Measurements from ENCODE around the gene SCAF1.
A peak's percentile ranks its signal among the peaks of the same experiment; 100 is the strongest.

SCAF1 gene

GRCh38 chr19:49641688-49642491 lies at the start of gene SCAF1:
Gene SCAF1, plus strand, starts transcription at chr19:49642209. Its CDS starts 2,818 bp downstream, at chr19:49645027.
- peak; percentile 100 for DNase-seq

DNA sequence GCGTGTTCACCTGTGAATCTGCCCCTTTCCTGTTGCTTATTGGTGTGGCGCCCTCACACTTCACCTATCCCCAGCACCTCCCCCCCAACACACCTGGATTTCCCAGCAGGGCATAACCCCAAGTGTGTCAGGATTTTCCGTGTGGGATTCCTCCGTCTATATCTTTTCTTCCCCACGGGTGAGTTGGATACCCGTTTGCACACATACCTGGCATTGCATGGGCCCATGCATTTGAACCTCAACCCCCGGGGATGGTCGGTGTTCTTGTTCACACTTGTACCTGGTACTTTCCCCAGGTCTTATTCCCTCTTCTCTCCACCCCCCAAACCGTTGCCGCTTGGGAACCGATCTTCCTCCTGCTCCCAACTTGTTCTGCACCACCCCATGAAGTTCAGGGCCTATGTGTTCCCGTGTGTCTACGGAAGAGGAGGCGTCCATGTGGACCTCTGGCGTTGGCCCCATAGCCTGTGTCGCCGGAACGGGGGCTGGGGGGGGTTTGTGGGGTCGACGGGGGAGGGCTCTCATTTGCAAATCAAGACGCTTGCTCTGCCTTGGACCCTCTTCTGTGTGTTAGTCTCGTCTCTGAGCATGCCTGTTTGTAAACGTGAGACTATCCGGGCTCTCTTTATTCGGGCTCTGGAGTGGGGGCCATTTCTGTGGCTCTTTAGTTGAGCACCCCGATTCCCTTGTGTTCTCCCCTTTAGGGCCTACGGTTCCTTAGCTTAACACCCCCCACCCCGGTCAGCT lies 49.4 kb upstream of the SCAF1 start:
- no peak for DNase-seq

- DNase-seq, result peak; percentile 92
Observed at GRCh38 chr19:49593233-49594113, 48.5 kb upstream of the SCAF1 start.

GRCh38 chr19:49594157-49594992 lies 47.6 kb upstream of the SCAF1 start:
- no peak for DNase-seq

DNA sequence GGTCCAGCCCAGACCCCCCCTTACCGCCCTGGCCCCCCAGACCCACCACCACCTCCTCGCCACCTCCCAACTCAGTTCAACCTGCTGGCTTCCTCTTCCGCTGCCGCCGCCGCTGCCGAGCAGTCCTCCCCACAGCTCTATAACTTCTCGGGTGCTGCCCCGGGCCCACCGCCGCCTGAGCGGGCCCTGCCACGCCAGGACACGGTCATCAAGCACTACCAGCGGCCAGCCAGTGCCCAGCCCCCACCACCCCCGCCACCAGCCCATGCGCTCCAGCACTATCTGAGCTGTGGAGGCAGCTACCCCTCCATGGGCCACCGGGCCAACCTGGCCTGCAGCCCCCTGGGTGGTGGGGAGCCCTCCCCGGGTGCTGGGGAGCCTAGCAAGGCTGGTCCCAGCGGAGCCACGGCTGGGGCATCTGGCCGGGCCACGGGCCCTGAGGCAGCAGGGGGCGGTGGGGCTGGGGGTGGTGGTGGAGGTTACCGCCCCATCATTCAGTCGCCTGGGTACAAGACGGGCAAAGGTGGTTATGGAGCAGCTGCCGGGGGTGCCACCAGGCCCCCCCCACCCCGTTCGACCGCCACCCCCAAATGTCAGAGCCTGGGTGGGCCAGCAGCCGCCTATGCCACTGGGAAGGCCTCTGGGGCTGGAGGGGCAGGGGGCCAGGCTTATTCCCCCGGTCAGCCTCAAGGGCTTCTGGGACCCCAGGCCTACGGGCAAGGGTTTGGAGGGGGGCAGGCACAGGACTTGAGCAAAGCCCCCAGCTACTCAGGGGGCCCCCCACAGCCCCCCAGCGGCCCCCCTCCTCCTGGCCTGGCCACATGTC lies 46.8 kb upstream of the SCAF1 start:
- no peak for DNase-seq

DNA sequence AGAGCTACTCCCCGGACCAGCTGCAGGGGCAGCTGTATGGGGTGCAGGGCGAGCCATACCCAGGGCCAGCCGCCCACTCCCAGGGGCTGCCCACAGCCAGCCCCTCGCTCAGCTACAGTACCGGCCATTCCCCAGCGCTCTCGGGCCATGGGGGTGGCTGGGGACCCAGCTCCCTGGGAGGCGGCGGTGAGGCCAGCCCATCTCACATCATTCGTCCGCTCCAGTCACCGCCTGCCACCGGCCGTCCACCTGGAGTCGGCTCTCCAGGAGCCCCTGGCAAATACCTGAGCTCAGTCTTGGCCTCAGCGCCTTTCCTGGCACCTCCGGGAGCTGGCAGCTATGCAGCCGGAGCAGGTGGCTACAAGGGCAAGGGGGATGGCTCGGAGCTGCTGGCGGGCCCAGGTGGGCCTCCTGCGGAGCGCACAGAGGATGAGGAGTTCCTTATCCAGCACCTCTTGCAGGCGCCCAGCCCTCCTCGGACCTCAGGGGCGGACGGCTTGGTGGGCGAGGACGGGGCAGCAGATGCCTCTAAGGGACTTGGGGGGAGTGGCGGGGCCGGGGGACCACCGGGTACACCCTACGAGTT lies 46.1 kb upstream of the SCAF1 start:
- DNase-seq, result no peak

DNA sequence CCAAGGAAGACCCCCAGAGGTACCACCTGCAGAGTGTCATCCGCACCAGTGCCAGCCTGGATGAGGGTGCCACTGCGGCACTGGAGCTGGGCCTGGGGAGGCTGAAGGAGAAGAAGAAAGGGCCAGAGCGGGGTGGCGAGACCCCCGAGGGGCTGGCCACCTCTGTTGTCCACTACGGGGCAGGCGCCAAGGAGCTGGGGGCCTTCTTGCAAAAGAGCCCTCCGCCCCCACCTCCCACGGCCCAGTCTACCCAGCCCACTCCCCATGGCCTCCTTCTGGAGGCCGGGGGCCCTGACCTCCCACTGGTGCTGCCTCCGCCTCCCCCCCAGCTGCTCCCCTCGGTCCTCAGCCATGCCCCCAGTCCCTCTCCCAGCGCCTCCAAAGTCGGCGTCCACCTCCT lies 45.6 kb upstream of the SCAF1 start:
- DNase-seq, result no peak

DNA sequence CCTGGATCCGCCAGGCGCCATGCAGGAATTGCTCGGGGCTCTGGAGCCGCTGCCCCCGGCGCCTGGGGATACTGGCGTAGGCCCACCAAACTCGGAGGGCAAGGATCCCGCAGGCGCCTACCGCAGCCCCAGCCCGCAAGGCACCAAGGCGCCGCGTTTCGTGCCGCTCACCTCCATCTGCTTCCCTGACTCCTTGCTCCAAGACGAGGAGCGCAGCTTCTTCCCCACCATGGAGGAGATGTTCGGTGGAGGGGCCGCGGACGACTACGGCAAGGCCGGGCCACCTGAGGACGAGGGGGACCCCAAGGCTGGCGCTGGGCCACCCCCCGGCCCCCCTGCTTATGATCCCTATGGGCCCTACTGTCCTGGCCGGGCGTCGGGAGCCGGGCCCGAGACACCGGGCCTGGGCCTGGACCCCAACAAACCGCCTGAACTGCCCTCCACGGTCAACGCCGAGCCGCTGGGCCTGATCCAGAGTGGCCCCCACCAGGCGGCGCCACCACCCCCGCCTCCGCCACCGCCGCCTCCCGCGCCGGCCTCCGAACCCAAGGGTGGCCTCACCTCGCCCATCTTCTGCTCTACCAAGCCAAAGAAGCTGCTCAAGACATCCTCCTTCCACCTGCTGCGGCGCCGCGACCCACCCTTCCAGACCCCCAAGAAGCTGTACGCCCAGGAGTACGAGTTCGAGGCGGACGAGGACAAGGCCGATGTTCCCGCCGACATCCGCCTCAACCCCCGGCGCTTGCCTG lies 44.9 kb upstream of the SCAF1 start:
- DNase-seq, result no peak

DNA sequence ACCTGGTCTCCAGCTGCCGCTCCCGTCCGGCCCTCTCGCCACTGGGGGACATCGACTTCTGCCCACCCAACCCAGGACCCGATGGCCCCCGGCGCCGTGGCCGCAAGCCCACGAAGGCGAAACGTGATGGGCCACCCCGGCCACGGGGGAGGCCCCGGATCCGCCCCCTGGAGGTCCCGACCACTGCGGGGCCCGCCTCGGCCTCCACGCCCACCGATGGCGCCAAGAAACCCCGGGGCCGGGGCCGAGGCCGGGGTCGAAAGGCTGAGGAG lies 44.4 kb upstream of the SCAF1 start:
- no peak for DNase-seq

DNA sequence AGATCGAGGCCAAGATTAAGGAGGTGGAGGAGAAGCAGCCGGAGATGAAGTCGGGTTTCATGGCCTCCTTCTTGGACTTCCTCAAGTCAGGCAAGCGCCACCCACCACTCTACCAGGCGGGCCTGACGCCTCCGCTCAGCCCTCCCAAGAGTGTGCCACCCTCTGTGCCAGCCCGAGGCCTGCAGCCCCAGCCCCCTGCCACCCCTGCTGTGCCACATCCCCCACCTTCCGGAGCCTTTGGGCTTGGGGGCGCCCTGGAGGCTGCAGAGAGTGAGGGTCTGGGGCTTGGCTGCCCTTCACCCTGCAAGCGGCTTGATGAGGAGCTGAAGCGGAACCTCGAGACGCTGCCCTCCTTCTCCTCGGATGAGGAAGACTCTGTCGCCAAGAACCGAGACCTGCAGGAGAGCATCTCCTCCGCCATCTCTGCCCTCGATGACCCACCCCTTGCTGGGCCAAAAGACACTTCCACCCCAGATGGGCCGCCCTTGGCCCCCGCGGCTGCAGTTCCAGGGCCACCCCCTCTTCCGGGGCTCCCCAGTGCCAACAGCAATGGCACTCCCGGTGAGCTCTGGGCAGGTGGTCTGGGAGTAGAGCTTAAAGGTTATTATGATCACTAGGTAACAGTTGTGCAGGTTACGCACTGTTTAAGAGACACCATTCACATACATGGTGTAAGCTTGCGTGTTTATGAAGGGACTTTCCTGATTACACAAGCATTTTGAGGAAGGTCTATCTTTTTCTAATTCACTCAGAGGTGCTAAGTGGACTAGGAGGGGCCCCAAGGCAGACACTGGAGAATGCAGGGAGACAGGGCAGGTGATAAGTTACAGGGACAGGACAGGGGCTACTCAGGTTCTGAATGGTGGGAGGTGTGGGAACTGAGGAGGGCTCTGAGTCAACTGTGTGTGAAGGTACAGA lies 42.4 kb upstream of the SCAF1 start:
- no peak for DNase-seq

GRCh38 chr19:49601482-49602038 lies 40.4 kb upstream of the SCAF1 start:
- no peak for DNase-seq

DNA sequence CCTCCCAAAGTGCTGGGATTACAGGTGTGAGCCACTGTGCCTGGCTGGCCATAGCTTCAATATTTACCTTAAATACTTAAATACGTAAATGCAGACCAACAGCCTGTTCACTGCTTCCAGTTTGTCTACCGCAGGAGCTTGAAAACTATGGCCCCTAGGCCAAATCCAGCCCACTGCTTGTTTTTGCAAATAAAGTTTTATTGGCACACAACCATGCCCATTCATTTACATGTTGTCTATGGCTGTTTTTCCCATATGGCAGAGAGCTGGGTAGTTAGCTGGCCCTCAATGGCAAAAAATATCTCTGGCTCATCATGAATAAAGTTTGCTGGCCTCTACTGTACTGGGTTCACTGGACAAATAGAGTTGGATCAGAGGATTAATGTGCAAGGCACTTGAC lies 39.2 kb upstream of the SCAF1 start:
- DNase-seq, result no peak

DNA sequence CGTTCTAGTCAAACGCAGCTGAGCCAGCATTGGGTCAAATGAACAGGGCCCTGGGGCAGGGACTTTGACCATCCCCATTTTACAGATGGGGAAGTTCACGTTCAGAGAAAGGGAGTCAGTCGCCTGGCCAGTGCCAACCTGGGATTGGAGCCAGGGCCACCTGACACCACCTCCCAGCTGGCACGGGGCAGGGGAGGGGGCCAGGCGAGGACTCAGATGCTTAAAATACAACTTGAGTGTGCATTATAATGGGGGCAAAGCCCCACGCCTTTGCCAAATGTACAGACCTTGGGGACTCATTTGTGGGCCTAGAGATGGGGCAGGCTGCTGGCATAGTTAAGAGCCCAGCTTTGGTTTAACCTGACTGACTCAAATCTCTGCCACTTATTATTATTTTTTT lies 36.4 kb upstream of the SCAF1 start:
- no peak for DNase-seq

DNA sequence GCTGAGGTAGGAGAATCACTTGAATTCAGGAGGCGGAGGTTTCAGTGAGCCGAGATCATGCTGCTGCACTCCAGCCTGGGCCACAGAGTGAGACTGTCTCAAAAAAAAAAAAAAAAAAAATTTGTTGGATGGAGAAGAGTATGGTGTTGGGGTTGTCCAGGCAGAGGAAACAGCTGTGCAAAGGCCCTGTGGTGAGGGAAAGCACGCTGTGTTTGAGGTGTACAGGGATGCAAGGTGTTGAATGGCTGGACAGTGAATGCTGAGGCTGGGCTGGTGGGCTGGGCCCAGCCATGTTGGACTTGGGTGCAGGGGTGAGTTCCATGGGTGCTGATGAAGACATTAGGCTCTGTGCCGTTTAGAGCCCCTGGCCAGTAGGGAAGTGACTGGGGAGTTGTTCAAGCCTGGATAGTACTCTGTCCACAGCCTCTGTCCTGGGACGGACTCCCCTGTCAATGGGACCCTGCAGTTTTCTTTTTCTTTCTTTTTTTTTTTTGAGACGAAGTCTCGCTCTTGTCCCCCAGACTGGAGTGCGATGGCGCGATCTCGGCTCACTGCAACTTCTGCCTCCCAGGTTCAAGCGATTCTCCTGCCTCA lies 32.4 kb upstream of the SCAF1 start:
- no peak for DNase-seq

- DNase-seq, result no peak
Observed at GRCh38 chr19:49613374-49613773, 28.6 kb upstream of the SCAF1 start.

GRCh38 chr19:49614096-49614833 lies 27.7 kb upstream of the SCAF1 start:
- no peak for DNase-seq

- DNase-seq, result no peak
Observed at GRCh38 chr19:49615861-49616260, 26.1 kb upstream of the SCAF1 start.

GRCh38 chr19:49616532-49616931 lies 25.5 kb upstream of the SCAF1 start:
- DNase-seq, result no peak
